Stimulated activated naive B cell treated with anti-CD40 and anti-IgM and Interleukin-4, amounts not matched to agents 10 μg/mL and 1 μg/mL and 100 μg/mL, for 72 hours (primary cell): ENCODE data around the gene EXOC3.
"Not testable (repeated sequence)": the region's sequence is repeated elsewhere in the genome, so short reads cannot be mapped to it uniquely, and the experiment has no call there.

Experiments
- ATAC-seq, 2 donors: fragments of 150-1000 bp; cut with Tn5 transposase; replicated peaks; 2 replicates each; pipeline ENCODE4 v1.10.0; 2021; ENCODE audit warnings: moderate library complexity in 1 of 2
- DNase-seq: peaks from one replicate; pipeline ENCODE4 v3.0.0; 2021
- H3K27ac Mint-ChIP-seq: one replicate; pipeline ENCODE4 v1.8.0; 2022; ENCODE audit warnings: mild to moderate bottlenecking, mixed read lengths
- H3K27me3 Mint-ChIP-seq, 2 donors: one replicate each; pipeline ENCODE4 v1.8.0; 2022; ENCODE audit warnings: mixed read lengths in 2 of 2
- H3K36me3 Mint-ChIP-seq, 2 donors: one replicate each; pipeline ENCODE4 v1.8.0; 2022; ENCODE audit warnings: mixed read lengths in 2 of 2, mild to moderate bottlenecking in 1 of 2
- H3K4me1 Mint-ChIP-seq, 2 donors: one replicate each; pipeline ENCODE4 v1.8.0; 2022; ENCODE audit warnings: mixed read lengths in 2 of 2, mild to moderate bottlenecking in 1 of 2
- H3K4me3 Mint-ChIP-seq, 2 donors: one replicate each; pipeline ENCODE4 v1.8.0; 2022; ENCODE audit warnings: mild to moderate bottlenecking in 2 of 2, mixed read lengths in 2 of 2, moderate library complexity in 1 of 2
- H3K9me3 Mint-ChIP-seq, 2 donors: one replicate each; pipeline ENCODE4 v1.8.0; 2022; ENCODE audit warnings: mixed read lengths in 2 of 2, mild to moderate bottlenecking in 1 of 2

EXOC3 gene

GRCh38 chr5:442335-443238, at the start of gene EXOC3:
TSS of gene EXOC3 (plus strand) at chr5:443176. CDS start at chr5:446206, 3,030 bp downstream.
- peaks cover 45 to 63% of the 10 kb centered on the region in 2 donors for H3K36me3 Mint-ChIP-seq
- peak within 1 kb of the TSS; percentile 98 to 99 for H3K4me3 Mint-ChIP-seq
- DNase-seq = peak; percentile 69
- ATAC-seq = peak; percentile 86 to 87
- H3K9me3 Mint-ChIP-seq = no peaks in the 10 kb centered on the region
- peaks cover 0 to 5% of the 10 kb centered on the region in 2 donors for H3K27me3 Mint-ChIP-seq
- peak within 1 kb of the TSS; percentile 98 for H3K27ac Mint-ChIP-seq
- peaks cover 43 to 74% of the 10 kb centered on the region in 2 donors for H3K4me1 Mint-ChIP-seq

GRCh38 chr5:393846-394275, 49.1 kb upstream of the EXOC3 start:
- peaks cover 43 to 70% of the 10 kb centered on the region in 2 donors for H3K4me1 Mint-ChIP-seq
- H3K27me3 Mint-ChIP-seq = peaks cover 4 to 11% of the 10 kb centered on the region in 2 donors
- peak overlapping the region in 1 of 2 donors; percentile 39 for H3K4me3 Mint-ChIP-seq
- no peak for DNase-seq
- H3K36me3 Mint-ChIP-seq = peaks cover 54 to 65% of the 10 kb centered on the region in 2 donors
- peak overlapping the region; percentile 96 for H3K27ac Mint-ChIP-seq
- H3K9me3 Mint-ChIP-seq = peaks cover 0 to 5% of the 10 kb centered on the region in 2 donors
- ATAC-seq = no peak

- H3K9me3 Mint-ChIP-seq = peaks cover 0 to 7% of the 10 kb centered on the region in 2 donors
- DNase-seq = no peak
- peak overlapping the region; percentile 86 for H3K27ac Mint-ChIP-seq
- peak overlapping the region; percentile 39 to 44 for H3K4me3 Mint-ChIP-seq
- no peak for ATAC-seq
- peaks cover 3 to 5% of the 10 kb centered on the region in 2 donors for H3K27me3 Mint-ChIP-seq
- peaks cover 50 to 73% of the 10 kb centered on the region in 2 donors for H3K4me1 Mint-ChIP-seq
- peaks cover 56 to 66% of the 10 kb centered on the region in 2 donors for H3K36me3 Mint-ChIP-seq
Observed at GRCh38 chr5:394671-395155, 48.3 kb upstream of the EXOC3 start.

- ATAC-seq (no peak), DNase-seq (no peak)
- H3K36me3 Mint-ChIP-seq = peaks cover 55 to 66% of the 10 kb centered on the region in 2 donors
- H3K4me1 Mint-ChIP-seq = peaks cover 53 to 73% of the 10 kb centered on the region in 2 donors
- H3K4me3 Mint-ChIP-seq = peak overlapping the region; percentile 39
- peak overlapping the region; percentile 86 for H3K27ac Mint-ChIP-seq
- H3K27me3 Mint-ChIP-seq = peaks cover 0 to 1% of the 10 kb centered on the region in 2 donors
- H3K9me3 Mint-ChIP-seq = peaks cover 0 to 11% of the 10 kb centered on the region in 2 donors
Observed at GRCh38 chr5:395156-395920, 47.6 kb upstream of the EXOC3 start.

- Mint-ChIP-seq H3K4me3 (peak overlapping the region; percentile 20 to 39), H3K27ac (peak overlapping the region; percentile 86)
- no peak for ATAC-seq
Observed at GRCh38 chr5:395921-396530, 47.0 kb upstream of the EXOC3 start.

GRCh38 chr5:396531-396961, 46.4 kb upstream of the EXOC3 start:
- DNase-seq (no peak), ATAC-seq (no peak)
- H3K27me3 Mint-ChIP-seq = no peaks in the 10 kb centered on the region
- peak overlapping the region in 1 of 2 donors; percentile 20 for H3K4me3 Mint-ChIP-seq
- peak overlapping the region; percentile 42 for H3K27ac Mint-ChIP-seq
- peaks cover 59 to 68% of the 10 kb centered on the region in 2 donors for H3K36me3 Mint-ChIP-seq
- H3K4me1 Mint-ChIP-seq = peaks cover 52 to 76% of the 10 kb centered on the region in 2 donors
- peaks cover 2 to 15% of the 10 kb centered on the region in 2 donors for H3K9me3 Mint-ChIP-seq

More at GRCh38 chr5:395921-396530, 47.0 kb upstream of the EXOC3 start:
- Mint-ChIP-seq H3K36me3 (peaks cover 55 to 65% of the 10 kb centered on the region in 2 donors), H3K4me1 (peaks cover 49 to 73% of the 10 kb centered on the region in 2 donors), H3K9me3 (peaks cover 0 to 11% of the 10 kb centered on the region in 2 donors), H3K27me3 (no peaks in the 10 kb centered on the region)
- no peak for DNase-seq

- Mint-ChIP-seq H3K4me1 (peaks cover 57 to 82% of the 10 kb centered on the region in 2 donors), H3K36me3 (peaks cover 62 to 73% of the 10 kb centered on the region in 2 donors), H3K27ac (peak overlapping the region; percentile 99), H3K4me3 (peak overlapping the region; percentile 4 to 6), H3K9me3 (peaks cover 8 to 21% of the 10 kb centered on the region in 2 donors)
- ATAC-seq, DNase-seq, H3K27me3 Mint-ChIP-seq: not testable (repeated sequence)
Observed at GRCh38 chr5:398141-398474, 44.9 kb upstream of the EXOC3 start.

- Mint-ChIP-seq H3K27ac (peak overlapping the region; percentile 99), H3K4me3 (peak overlapping the region; percentile 70 to 82), H3K27me3 (no peaks in the 10 kb centered on the region), H3K36me3 (peaks cover 61 to 73% of the 10 kb centered on the region in 2 donors), H3K4me1 (peaks cover 57 to 82% of the 10 kb centered on the region in 2 donors), H3K9me3 (peaks cover 8 to 22% of the 10 kb centered on the region in 2 donors)
- ATAC-seq (no peak), DNase-seq (no peak)
Observed at GRCh38 chr5:398475-399295, 44.3 kb upstream of the EXOC3 start.

- DNase-seq (peak; percentile 95), ATAC-seq (peak; percentile 85 to 87)
- Mint-ChIP-seq H3K27me3 (peaks cover 4 to 7% of the 10 kb centered on the region in 2 donors), H3K4me3 (peak overlapping the region; percentile 70 to 82), H3K9me3 (peaks cover 12 to 27% of the 10 kb centered on the region in 2 donors), H3K36me3 (peaks cover 66 to 78% of the 10 kb centered on the region in 2 donors), H3K4me1 (peaks cover 57 to 84% of the 10 kb centered on the region in 2 donors), H3K27ac (peak overlapping the region; percentile 99)
Observed at GRCh38 chr5:399296-400281, 43.4 kb upstream of the EXOC3 start.

GRCh38 chr5:400282-401145, 42.5 kb upstream of the EXOC3 start:
- Mint-ChIP-seq H3K4me1 (peaks cover 54 to 80% of the 10 kb centered on the region in 2 donors), H3K27me3 (peaks cover 6 to 10% of the 10 kb centered on the region in 2 donors), H3K27ac (peak overlapping the region; percentile 99), H3K4me3 (peak overlapping the region; percentile 29 to 70), H3K9me3 (peaks cover 12 to 27% of the 10 kb centered on the region in 2 donors), H3K36me3 (peaks cover 76 to 81% of the 10 kb centered on the region in 2 donors)
- DNase-seq (no peak), ATAC-seq (peak; percentile 1 to 7)
